Lung (tissue), 12 donors: ENCODE results near the gene MAGI3. TPM values are rescaled to one million over a fixed set of nuclear protein-coding genes. Genes with fewer than 3 reads are reported as not detected.
A peak's percentile ranks its signal among the peaks of the same experiment; 100 is the strongest.
"Not testable (repeated sequence)": the region's sequence is repeated elsewhere in the genome, so short reads cannot be mapped to it uniquely, and the experiment has no call there.

Experiments used
- ATAC-seq: fragments of 200-7000 bp; cut with Tn5 transposase; one replicate; pipeline ENCODE4 v1.9.1; 2020; ENCODE audit warnings: moderate number of reproducible peaks; ENCODE audit not compliant: insufficient read depth, low FRiP score
- DNase-seq, 3 donors: peaks; one replicate each; pipeline ENCODE4 v3.0.0-alpha.2; 2013 to 2017
- H3K27ac ChIP-seq, 2 donors: one replicate each; pipeline ENCODE4 v1.5.1; 2013; ENCODE audit warnings: mild to moderate bottlenecking in 2 of 2, moderate library complexity in 2 of 2, control low read depth in 1 of 2, inconsistent platforms in 1 of 2, low read depth in 1 of 2, low read length in 1 of 2
- H3K27me3 ChIP-seq, 3 donors: one replicate each; pipeline ENCODE4 v1.5.1; 2013; ENCODE audit warnings: low read length in 2 of 3; ENCODE audit not compliant: control insufficient read depth in 3 of 3, insufficient read depth in 3 of 3
- H3K36me3 ChIP-seq, 4 donors: one replicate each; pipeline ENCODE4 v1.5.1; 2013; ENCODE audit warnings: low read length in 4 of 4, mild to moderate bottlenecking in 1 of 4, moderate library complexity in 1 of 4; ENCODE audit not compliant: control insufficient read depth in 4 of 4, insufficient read depth in 4 of 4
- H3K4me1 ChIP-seq, 5 donors: one replicate each; pipeline ENCODE4 v1.5.1; 2013; ENCODE audit warnings: low read length in 5 of 5, mild to moderate bottlenecking in 2 of 5, moderate library complexity in 1 of 5; ENCODE audit not compliant: control insufficient read depth in 5 of 5, insufficient read depth in 5 of 5
- H3K4me3 ChIP-seq: one replicate; pipeline ENCODE4 v1.5.1; 2013; ENCODE audit warnings: mild to moderate bottlenecking, control low read depth, moderate library complexity
- H3K9ac ChIP-seq, 2 donors: one replicate each; pipeline ENCODE4 v1.5.1; 2013; ENCODE audit warnings: low read length in 2 of 2, control low read depth in 1 of 2; ENCODE audit not compliant: insufficient read depth in 1 of 2
- H3K9me3 ChIP-seq, 4 donors: one replicate each; pipeline ENCODE4 v1.5.1; 2013; ENCODE audit warnings: low read length in 3 of 4, mild to moderate bottlenecking in 1 of 4, moderate library complexity in 1 of 4; ENCODE audit not compliant: control insufficient read depth in 4 of 4, insufficient read depth in 3 of 4
- WGBS, 2 donors: extraction: QIAGEN DNeasy Blood & Tissue Kit; methylation state at CpG; one replicate each; pipeline ENCODE4 v1.1.7; 2013; 5-methylcytosine and 5-hydroxymethylcytosine counted together
- polyA plus RNA-seq, 2 donors: library from polyadenylated mRNA; stranded (reverse); fragments of 200-250 nt; gene quantifications; one replicate each; pipeline ENCODE4 v1.2.1, GENCODE V29; 2013
- total RNA-seq, 2 donors: library from RNA; depleted of rRNA in 1 of 2; stranded (reverse); fragments of >200 nt in 1 of 2; gene quantifications; one replicate each; pipeline ENCODE4 v1.2.1, GENCODE V29; 2014 to 2021
- TF ChIP-seq, protein P1 (sequence below): IDR thresholded peaks from 2 replicates; pipeline ENCODE4 v1.5.1; 2012; ENCODE audit warnings: mild to moderate bottlenecking; ENCODE audit errors: control extremely low read depth, extremely low read depth
- donor health status: control.
- donor health status: control.
- donor health status: Bipolar disorder and iron deficiency.
- donor health status: healthy.
- donor health status: DM: yes; HTN: yes; CAD: no.

Gene MAGI3
- total and polyA plus RNA-seq, 4 donors: 7.5 to 137 (median 35.5) TPM

DNA sequence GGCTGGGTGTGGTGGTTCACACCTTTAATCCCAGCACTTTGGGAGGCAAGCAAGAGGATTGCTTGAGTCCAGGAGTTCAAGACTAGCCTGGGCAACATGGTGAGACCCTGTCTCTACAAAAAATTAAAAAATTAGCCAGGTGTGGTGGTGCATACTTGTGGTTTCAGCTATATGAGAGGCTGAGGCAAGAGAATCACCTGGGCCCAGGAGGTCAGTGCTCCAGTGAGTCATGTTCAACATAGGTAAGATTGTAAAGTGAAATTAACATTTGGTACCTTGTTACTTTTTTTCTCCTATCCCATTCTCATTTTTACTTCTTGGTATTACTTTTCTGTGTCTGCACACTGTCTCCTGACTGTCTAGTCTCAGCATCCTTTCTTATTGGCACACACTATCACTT is 19.0 kb downstream of the MAGI3 start:
- no peaks in the 10 kb centered on the region for H3K9me3 ChIP-seq
- H3K4me1 ChIP-seq: peaks cover 0 to 7% (median 2%) of the 10 kb centered on the region in 5 donors
- no peaks in the 10 kb centered on the region for H3K27me3 ChIP-seq
- ATAC-seq (no peak), DNase-seq (no peak)
- H3K36me3 ChIP-seq: no peaks in the 10 kb centered on the region
- H3K4me3 ChIP-seq: no peak overlapping the region
- H3K27ac ChIP-seq: no peak overlapping the region
- TF ChIP-seq, protein P1, sequence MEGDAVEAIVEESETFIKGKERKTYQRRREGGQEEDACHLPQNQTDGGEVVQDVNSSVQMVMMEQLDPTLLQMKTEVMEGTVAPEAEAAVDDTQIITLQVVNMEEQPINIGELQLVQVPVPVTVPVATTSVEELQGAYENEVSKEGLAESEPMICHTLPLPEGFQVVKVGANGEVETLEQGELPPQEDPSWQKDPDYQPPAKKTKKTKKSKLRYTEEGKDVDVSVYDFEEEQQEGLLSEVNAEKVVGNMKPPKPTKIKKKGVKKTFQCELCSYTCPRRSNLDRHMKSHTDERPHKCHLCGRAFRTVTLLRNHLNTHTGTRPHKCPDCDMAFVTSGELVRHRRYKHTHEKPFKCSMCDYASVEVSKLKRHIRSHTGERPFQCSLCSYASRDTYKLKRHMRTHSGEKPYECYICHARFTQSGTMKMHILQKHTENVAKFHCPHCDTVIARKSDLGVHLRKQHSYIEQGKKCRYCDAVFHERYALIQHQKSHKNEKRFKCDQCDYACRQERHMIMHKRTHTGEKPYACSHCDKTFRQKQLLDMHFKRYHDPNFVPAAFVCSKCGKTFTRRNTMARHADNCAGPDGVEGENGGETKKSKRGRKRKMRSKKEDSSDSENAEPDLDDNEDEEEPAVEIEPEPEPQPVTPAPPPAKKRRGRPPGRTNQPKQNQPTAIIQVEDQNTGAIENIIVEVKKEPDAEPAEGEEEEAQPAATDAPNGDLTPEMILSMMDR: no peak
- no peak overlapping the region for H3K9ac ChIP-seq

DNA sequence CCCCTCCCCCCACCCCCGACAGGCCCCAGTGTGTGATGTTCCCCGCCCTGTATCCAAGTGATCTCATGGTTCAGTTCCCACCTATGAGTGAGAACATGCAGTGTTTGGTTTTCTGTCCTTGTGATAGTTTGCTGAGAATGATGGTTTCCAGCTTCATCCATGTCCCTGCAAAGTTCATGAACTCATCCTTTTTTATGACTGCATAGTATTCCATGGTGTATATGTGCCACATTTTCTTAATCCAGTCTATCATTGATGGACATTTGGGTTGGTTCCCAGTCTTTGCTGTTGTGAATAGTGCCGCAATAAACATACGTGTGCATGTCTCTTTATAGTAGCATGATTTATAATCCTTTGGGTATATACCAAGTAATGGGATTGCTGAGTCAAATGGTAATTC is 21.7 kb downstream of the MAGI3 start:
- H3K27me3 ChIP-seq, H3K9ac ChIP-seq, H3K9me3 ChIP-seq, H3K4me3 ChIP-seq, H3K27ac ChIP-seq, H3K36me3 ChIP-seq, ATAC-seq, DNase-seq, H3K4me1 ChIP-seq: not testable (repeated sequence)
- 96 to 100% methylated on average over 4 of the region's 4 CpGs for WGBS, 2 donors

DNA sequence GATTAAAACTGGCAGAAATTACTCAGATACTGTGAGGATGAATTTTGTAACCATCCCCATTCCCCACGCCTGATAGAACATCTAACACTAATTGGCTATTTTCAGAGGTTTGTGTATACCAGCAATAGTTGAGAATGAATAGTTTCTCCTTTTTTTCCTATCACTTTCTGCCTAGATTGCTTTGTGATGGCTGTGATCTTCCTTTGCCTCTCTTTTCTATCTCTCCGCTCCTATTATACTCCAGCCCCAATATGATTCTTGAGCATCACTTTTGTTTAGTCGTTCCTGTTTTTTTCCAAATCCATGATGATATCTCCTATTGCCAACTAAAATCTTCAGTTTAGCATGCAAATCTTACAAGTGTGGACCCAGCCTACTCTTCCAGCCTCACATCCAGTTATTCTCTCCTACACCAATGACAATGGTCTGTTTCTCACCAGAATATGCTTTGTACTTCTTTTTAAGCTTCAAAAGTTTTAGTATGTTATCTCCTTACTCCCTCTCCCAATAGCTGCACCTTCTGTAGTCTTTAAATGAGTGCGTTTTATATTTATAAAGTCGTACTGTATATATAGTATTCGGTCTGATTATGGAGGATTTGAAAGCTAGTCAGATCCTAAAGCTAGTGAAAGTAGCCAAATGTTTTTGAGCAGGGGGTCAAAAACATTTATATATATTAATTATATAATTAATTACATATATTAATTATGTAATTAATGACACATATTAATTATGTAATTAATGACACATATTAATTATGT is 25.2 kb downstream of the MAGI3 start:
- Histone ChIP-seq H3K9ac (no peak overlapping the region), H3K27ac (no peak overlapping the region), H3K27me3 (no peaks in the 10 kb centered on the region), H3K36me3 (no peaks in the 10 kb centered on the region), H3K9me3 (no peaks in the 10 kb centered on the region), H3K4me1 (peaks cover 0 to 7% (median 0%) of the 10 kb centered on the region in 5 donors), H3K4me3 (no peak overlapping the region)
- ATAC-seq: no peak
- 80 to 87% methylated on average over 6 of the region's 6 CpGs for WGBS, 2 donors
- DNase-seq: peak in 2 of 3 donors; percentile 41 to 62
- TF ChIP-seq, protein P1: no peak

DNA sequence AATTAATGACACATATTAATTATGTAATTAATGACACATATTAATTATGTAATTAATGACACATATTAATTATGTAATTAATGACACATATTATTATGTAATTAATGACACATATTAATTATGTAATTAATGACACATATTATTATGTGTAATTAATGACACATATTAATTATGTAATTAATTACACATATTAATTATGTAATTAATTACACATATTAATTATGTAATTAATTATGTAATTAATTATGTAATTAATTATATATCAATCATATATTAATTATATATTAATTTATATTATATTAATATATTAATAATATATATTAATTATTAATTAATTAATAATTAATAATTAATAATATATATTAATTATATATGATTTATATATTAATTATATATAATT is 25.8 kb downstream of the MAGI3 start:
- not testable (repeated sequence) for H3K4me3 ChIP-seq, ATAC-seq, H3K36me3 ChIP-seq, H3K4me1 ChIP-seq, H3K27me3 ChIP-seq, H3K9me3 ChIP-seq, H3K27ac ChIP-seq, H3K9ac ChIP-seq
- peak in 1 of 3 donors; percentile 51 for DNase-seq
